ENCODE measurements around the gene ZNF280A. TPM values are rescaled to one million over a fixed set of nuclear protein-coding genes. Genes with fewer than 3 reads are reported as not detected.
"Not testable (repeated sequence)": the region's sequence is repeated elsewhere in the genome, so short reads cannot be mapped to it uniquely, and the experiment has no call there.

ZNF280A gene
- total and polyA plus RNA-seq, 2 donors (not counting 3 experiments of a cell fraction or from before 2014, with no cell fraction given), result 0.15 TPM; not detected in 1

DNA sequence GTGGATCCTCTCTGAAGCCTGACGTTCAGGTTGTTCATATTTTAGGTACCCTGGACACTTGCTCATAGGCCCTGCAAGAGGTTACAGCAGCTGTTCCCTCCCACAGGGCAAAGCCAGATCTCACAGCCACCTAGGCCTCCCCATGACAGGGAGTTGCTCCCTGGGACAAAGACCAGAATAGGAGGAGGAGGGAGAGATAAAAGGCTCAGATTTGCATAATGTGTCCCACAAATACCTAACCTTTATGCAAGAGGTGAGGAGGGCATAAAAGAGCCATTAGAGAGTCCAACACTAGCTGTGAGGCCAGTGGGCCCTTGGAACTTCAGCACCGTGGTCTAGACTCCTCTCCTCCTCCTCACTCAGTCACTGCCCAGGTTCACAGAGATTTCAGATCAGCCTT is 45.3 kb downstream of the ZNF280A start:
- Histone ChIP-seq H3K4me1 (ENCODE audit: control insufficient read depth, extremely low read depth, insufficient read depth, low read length) (no peaks in the 10 kb centered on the region), H3K4me3 (replicated peaks in 1 of 3; ENCODE audit: insufficient read depth in 1 of 3, low read depth in 1 of 3, low read length in 3 of 3) (no peak overlapping the region), H3K27me3 (ENCODE audit: control insufficient read depth in 2 of 2, insufficient read depth in 2 of 2, low read length in 2 of 2) (no peaks in the 10 kb centered on the region), H3K9ac (replicated peaks; ENCODE audit: extremely low read depth, insufficient read depth, low read length) (no peak overlapping the region), H3K79me2 (ENCODE audit: control insufficient read depth, insufficient read depth, low read length) (no peaks in the 10 kb centered on the region), H3K9me1 (replicated peaks; ENCODE audit: control insufficient read depth, extremely low read depth, insufficient read depth, low read length) (no peaks in the 10 kb centered on the region), H3K4me2 (ENCODE audit: insufficient read depth, low read length) (no peak overlapping the region), H2AFZ (ENCODE audit: low read depth, low read length) (no peak overlapping the region), H3K9me3 (replicated peaks; ENCODE audit: control insufficient read depth, insufficient read depth, low read length) (no peaks in the 10 kb centered on the region), H4K20me1 (replicated peaks; ENCODE audit: control insufficient read depth, extremely low read depth, insufficient read depth, low read length) (no peaks in the 10 kb centered on the region), H3K36me3 (ENCODE audit: control insufficient read depth in 2 of 2, extremely low read depth in 1 of 2, insufficient read depth in 2 of 2, low read length in 2 of 2) (no peaks in the 10 kb centered on the region), H3K27ac (ENCODE audit: insufficient read depth, low read depth, low read length) (no peak overlapping the region)
- no TSS peak for BruUV-seq (replicated peaks)
- FAIRE-seq (no peak), DNase-seq (ENCODE audit: low read depth, low spot score) (no peak)
- no peak for TF ChIP-seq EZH2 (IDR thresholded peaks at IDR 0.05; ENCODE audit: borderline replicate concordance, low read depth, low read length, severe bottlenecking)
- TF ChIP-seq POLR2AphosphoS5 (IDR thresholded peaks at IDR 0.05; ENCODE audit: insufficient read depth, low read depth, low read length), result no peak
- TF ChIP-seq MAX (IDR thresholded peaks at IDR 0.05; ENCODE audit: insufficient read depth, insufficient read length), result no peak
- no peak for TF ChIP-seq CTCF (IDR thresholded peaks at IDR 0.05; ENCODE audit: extremely low read depth in 1 of 2, insufficient read depth in 1 of 2, low read depth in 1 of 2, low read length in 2 of 2)
- no peak for TF ChIP-seq JUN (IDR thresholded peaks at IDR 0.05; ENCODE audit: borderline replicate concordance, insufficient read depth, insufficient read length, low read depth)
- no peak for TF ChIP-seq GATA2 (IDR thresholded peaks at IDR 0.05; ENCODE audit: insufficient read depth, insufficient read length, low read depth, low read length)
- TF ChIP-seq MYC (IDR thresholded peaks at IDR 0.05; ENCODE audit: low read depth, low read length), result no peak
- no peak for TF ChIP-seq POLR2A (IDR thresholded peaks at IDR 0.05; ENCODE audit: low read depth, low read length)
- TF ChIP-seq FOS (IDR thresholded peaks at IDR 0.05; ENCODE audit: borderline replicate concordance, insufficient read depth, low read length), result no peak
- intact Hi-C loops (cut with micrococcal nuclease), result no loop called here
- dilution Hi-C loops (cut with MboI; ENCODE audit: extremely low pct_ligation_motif_present, low sequenced_read_pairs), result no loop called here
- CTCF ChIA-PET, result interaction anchor here (0.6 to 3.5 kb wide), 2 partner anchors 8 to 11 kb away, joined by 3 to 13 read pairs; no protein-coding TSS in a partner anchor
- POLR2A ChIA-PET, result no interaction called here

DNA sequence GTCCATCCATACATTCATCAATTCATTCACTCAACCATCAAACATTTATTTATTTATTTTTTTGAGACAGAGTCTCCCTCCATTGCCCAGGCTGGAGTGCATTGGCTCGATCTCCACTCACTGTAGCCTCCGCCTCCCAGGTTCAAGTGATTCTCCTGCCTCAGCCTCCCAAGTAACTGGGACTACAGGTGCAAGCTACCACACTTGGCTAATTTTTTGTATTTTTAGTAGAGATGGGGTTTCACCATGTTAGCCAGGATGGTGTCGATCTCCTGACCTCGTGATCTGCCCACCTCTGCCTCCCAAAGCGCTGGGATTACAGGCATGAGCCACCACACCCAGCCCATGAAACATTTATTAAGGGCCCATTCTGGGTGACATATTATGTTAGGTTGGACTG is 49.0 kb downstream of the ZNF280A start:
- H3K79me2 ChIP-seq (ENCODE audit: control insufficient read depth, insufficient read depth, low read length); H3K27me3 ChIP-seq (ENCODE audit: control insufficient read depth in 2 of 2, insufficient read depth in 2 of 2, low read length in 2 of 2); H4K20me1 ChIP-seq (replicated peaks; ENCODE audit: control insufficient read depth, extremely low read depth, insufficient read depth, low read length); H3K4me2 ChIP-seq (ENCODE audit: insufficient read depth, low read length); H2AFZ ChIP-seq (ENCODE audit: low read depth, low read length); H3K36me3 ChIP-seq (ENCODE audit: control insufficient read depth in 2 of 2, extremely low read depth in 1 of 2, insufficient read depth in 2 of 2, low read length in 2 of 2); dilution Hi-C loops (cut with MboI; ENCODE audit: extremely low pct_ligation_motif_present, low sequenced_read_pairs); H3K4me3 ChIP-seq (replicated peaks in 1 of 3; ENCODE audit: insufficient read depth in 1 of 3, low read depth in 1 of 3, low read length in 3 of 3); H3K9me1 ChIP-seq (replicated peaks; ENCODE audit: control insufficient read depth, extremely low read depth, insufficient read depth, low read length); BruUV-seq (replicated peaks); H3K9me3 ChIP-seq (replicated peaks; ENCODE audit: control insufficient read depth, insufficient read depth, low read length); H3K9ac ChIP-seq (replicated peaks; ENCODE audit: extremely low read depth, insufficient read depth, low read length); H3K27ac ChIP-seq (ENCODE audit: insufficient read depth, low read depth, low read length); POLR2A ChIA-PET; H3K4me1 ChIP-seq (ENCODE audit: control insufficient read depth, extremely low read depth, insufficient read depth, low read length); DNase-seq (ENCODE audit: low read depth, low spot score); FAIRE-seq; intact Hi-C loops (cut with micrococcal nuclease): not testable (repeated sequence)
- CTCF ChIA-PET, result interaction anchor here (2.3 kb wide), 1 partner anchor 9 kb away, joined by 6 read pairs; no protein-coding TSS in a partner anchor
